B cell (primary cell): ENCODE measurements around the gene DGCR6L. TPM values are rescaled to one million over a fixed set of nuclear protein-coding genes. Genes with fewer than 3 reads are reported as not detected.

ENCODE experiments used
- ATAC-seq: fragments of 200-7000 bp; cut with Tn5 transposase; one replicate; pipeline ENCODE4 v1.10.0; 2021; ENCODE audit warnings: low read depth, mild to moderate bottlenecking, moderate number of reproducible peaks, moderate library complexity
- CTCF ChIA-PET: fragments of 350-600 bp; sonication (Branson Sonifier 250); formaldehyde crosslinking; loops from one replicate; lab custom pipeline; 2021; ENCODE audit warnings: antibody characterized with exemption, inconsistent platforms; lab: Charles Lee
- POLR2A ChIA-PET: fragments of 350-600 bp; sonication (Branson Sonifier 250); formaldehyde crosslinking; loops from one replicate; lab custom pipeline; 2021; ENCODE audit warnings: antibody characterized with exemption; lab: Charles Lee
- DNase-seq: peaks from one replicate; pipeline ENCODE4 v3.0.0; 2013
- H2AFZ ChIP-seq: 2 replicates; pipeline ENCODE4 v1.6.1; 2012; ENCODE audit warnings: mild to moderate bottlenecking, low read depth, low read length; ENCODE audit not compliant: insufficient read depth, poor library complexity, severe bottlenecking
- H3K27ac ChIP-seq, 2 donors: 1 replicate in 1 of 2; 2 replicates in 1 of 2; pipeline ENCODE4 v1.5.1; 2012 to 2013; ENCODE audit warnings: low read length in 2 of 2, mild to moderate bottlenecking in 2 of 2, moderate library complexity in 1 of 2
- H3K27me3 ChIP-seq, 4 experiments: fragments of 200-600 bp in 1 of 4; sonication (generic) in 1 of 4; replicated peaks in 1 of 4; 1 replicate in 2 of 4; 2 replicates in 2 of 4; pipeline versions ENCODE4 v1.6.1 to v1.7.0; 2013 to 2016; ENCODE audit warnings: low read length in 3 of 4, mild to moderate bottlenecking in 2 of 4, mixed read lengths in 1 of 4, moderate library complexity in 1 of 4; ENCODE audit not compliant: insufficient read depth in 4 of 4, control insufficient read depth in 3 of 4; ENCODE audit errors: control extremely low read depth in 1 of 4
- H3K36me3 ChIP-seq, 2 experiments: replicated peaks in 1 of 2; 1 replicate in 1 of 2; 2 replicates in 1 of 2; pipeline versions ENCODE4 v1.6.1 to v1.7.1; 2013; ENCODE audit warnings: low read length in 1 of 2; ENCODE audit not compliant: insufficient read depth in 2 of 2, control insufficient read depth in 1 of 2; ENCODE audit errors: control extremely low read depth in 1 of 2, extremely low read depth in 1 of 2
- H3K4me1 ChIP-seq, 2 donors: fragments of 200-600 bp in 1 of 2; sonication (generic) in 1 of 2; 1 replicate in 1 of 2; 2 replicates in 1 of 2; pipeline versions ENCODE4 v1.5.1 to v1.6.1; 2013 to 2017; ENCODE audit warnings: low read length in 2 of 2; ENCODE audit not compliant: control insufficient read depth in 2 of 2, insufficient read depth in 2 of 2
- H3K4me2 ChIP-seq: replicated peaks from 2 replicates; pipeline ENCODE3; 2012; ENCODE audit warnings: mild to moderate bottlenecking, low read depth, low read length; ENCODE audit not compliant: poor library complexity, severe bottlenecking
- H3K4me3 ChIP-seq, 5 experiments: fragments of 200-600 bp in 1 of 5; sonication (generic) in 1 of 5; 1 replicate in 3 of 5; 2 replicates in 2 of 5; pipeline versions ENCODE4 v1.5.1 to v1.7.0; 2011 to 2016; ENCODE audit warnings: low read length in 4 of 5, mild to moderate bottlenecking in 4 of 5, low read depth in 2 of 5, control low read depth in 1 of 5, moderate library complexity in 1 of 5; ENCODE audit not compliant: insufficient read depth in 1 of 5; ENCODE audit errors: control extremely low read depth in 1 of 5, extremely low read depth in 1 of 5
- H3K79me2 ChIP-seq: fragments of 200-600 bp; sonication (generic); one replicate; pipeline ENCODE4 v1.6.0; 2016; ENCODE audit warnings: low read length; ENCODE audit not compliant: control insufficient read depth, insufficient read depth
- H3K9ac ChIP-seq: fragments of 200-600 bp; sonication (generic); 2 replicates; pipeline ENCODE4 v1.6.1; 2017; ENCODE audit warnings: mild to moderate bottlenecking, low read length, moderate library complexity
- H3K9me3 ChIP-seq, 3 donors: one replicate each; pipeline versions ENCODE4 v1.6.1 to v1.7.1; 2013; ENCODE audit warnings: low read length in 2 of 3; ENCODE audit not compliant: control insufficient read depth in 2 of 3, insufficient read depth in 1 of 3; ENCODE audit errors: control extremely low read depth in 1 of 3
- H4K20me1 ChIP-seq: 2 replicates; pipeline ENCODE4 v1.6.0; 2012; ENCODE audit warnings: mild to moderate bottlenecking, low read length; ENCODE audit not compliant: insufficient read depth, control insufficient read depth, poor library complexity, severe bottlenecking
- H3K27ac Mint-ChIP-seq: one replicate; pipeline ENCODE4 v1.8.0; 2021; ENCODE audit warnings: mixed read lengths
- H3K27me3 Mint-ChIP-seq: one replicate; pipeline ENCODE4 v1.8.0; 2021; ENCODE audit warnings: mixed read lengths
- H3K4me1 Mint-ChIP-seq: one replicate; pipeline ENCODE4 v1.8.0; 2021; ENCODE audit warnings: mixed read lengths
- H3K4me3 Mint-ChIP-seq: one replicate; pipeline ENCODE4 v1.8.0; 2021; ENCODE audit warnings: mixed read lengths
- H3K9me3 Mint-ChIP-seq: one replicate; pipeline ENCODE4 v1.8.0; 2022; ENCODE audit warnings: mixed read lengths; ENCODE audit not compliant: insufficient read depth
- EZH2 ChIP-seq: IDR thresholded peaks from 2 replicates; pipeline ENCODE4 v1.6.1; 2012; ENCODE audit warnings: borderline replicate concordance, low read depth, mild to moderate bottlenecking, moderate library complexity, low read length; ENCODE audit not compliant: insufficient read depth, poor library complexity, severe bottlenecking
- WGBS: methylation state at CpG from one replicate; pipeline ENCODE4 v1.1.5; 2013; ENCODE audit warnings: missing lambda C conversion rate; ENCODE audit not compliant: insufficient coverage; 5-methylcytosine and 5-hydroxymethylcytosine counted together
- intact Hi-C: fragments of 100-400 bp; cut with micrococcal nuclease; formaldehyde crosslinking; loops from one replicate; pipeline ENCODE4 v1.10.0; 2022
- polyA plus RNA-seq: library from polyadenylated mRNA; depleted of rRNA; stranded (reverse); fragments of >200 nt; gene quantifications from 2 replicates; pipeline ENCODE4 v1.2.3, GENCODE V29; 2012
- total RNA-seq, 2 donors: library from RNA; stranded (reverse); fragments of 120-200 nt in 1 of 2; gene quantifications; 1 replicate in 1 of 2; 2 replicates in 1 of 2; pipeline versions ENCODE4 v1.2.3 to v1.2.4, GENCODE V29; 2013 to 2022
- TF ChIP-seq, protein P1 (sequence below): fragments of 200-600 bp; IDR thresholded peaks from one replicate; pipeline ENCODE4 v1.8.0; 2022; ENCODE audit warnings: antibody characterized with exemption, mild to moderate bottlenecking

DGCR6L gene
- total and polyA plus RNA-seq, 2 donors (not counting 1 experiment from before 2014, with no cell fraction given), result 21.2 to 33.4 TPM

DNA sequence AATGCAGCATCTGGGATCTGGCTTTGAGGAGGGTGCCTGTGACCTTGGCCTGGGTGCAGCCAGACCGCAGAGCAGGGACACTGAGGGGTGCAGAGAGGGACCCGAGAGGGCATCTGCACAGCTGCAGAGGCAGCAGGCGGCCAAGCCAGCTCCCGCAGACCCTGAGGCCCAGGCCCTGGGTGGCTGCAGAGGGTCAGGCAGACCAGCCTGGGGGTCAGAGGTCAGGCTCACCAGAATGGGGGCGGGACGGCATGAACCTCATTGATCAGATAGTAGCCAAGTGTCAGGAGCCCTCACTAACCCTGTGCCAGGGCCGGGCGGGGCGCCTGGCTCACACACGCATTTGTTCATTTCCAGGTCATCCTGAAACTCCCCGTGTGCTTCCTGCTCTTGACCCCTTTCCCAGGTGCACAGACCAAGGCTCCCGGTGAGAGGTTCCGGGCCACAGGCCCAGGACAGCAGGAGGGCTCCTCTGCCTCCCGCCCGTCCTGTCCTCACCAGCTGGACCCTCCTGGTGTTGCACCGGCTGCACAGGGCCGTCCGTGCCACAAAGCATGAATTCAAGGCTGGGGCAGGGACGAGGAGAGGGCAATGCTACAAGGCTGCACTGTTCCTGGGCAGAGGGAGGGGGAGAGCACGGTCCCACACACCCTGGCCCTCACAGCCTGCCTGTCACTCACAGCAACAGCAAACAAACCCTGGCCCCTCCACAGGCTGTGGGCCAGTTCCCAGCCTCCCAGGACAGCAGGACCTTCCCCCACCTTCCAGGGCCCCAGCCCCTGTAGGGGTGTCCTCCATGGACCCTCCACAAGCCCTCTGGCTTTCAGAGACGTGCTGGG, 55.0 kb downstream of the DGCR6L start:
- TF ChIP-seq EZH2, result no peak
- TF ChIP-seq, protein P1, sequence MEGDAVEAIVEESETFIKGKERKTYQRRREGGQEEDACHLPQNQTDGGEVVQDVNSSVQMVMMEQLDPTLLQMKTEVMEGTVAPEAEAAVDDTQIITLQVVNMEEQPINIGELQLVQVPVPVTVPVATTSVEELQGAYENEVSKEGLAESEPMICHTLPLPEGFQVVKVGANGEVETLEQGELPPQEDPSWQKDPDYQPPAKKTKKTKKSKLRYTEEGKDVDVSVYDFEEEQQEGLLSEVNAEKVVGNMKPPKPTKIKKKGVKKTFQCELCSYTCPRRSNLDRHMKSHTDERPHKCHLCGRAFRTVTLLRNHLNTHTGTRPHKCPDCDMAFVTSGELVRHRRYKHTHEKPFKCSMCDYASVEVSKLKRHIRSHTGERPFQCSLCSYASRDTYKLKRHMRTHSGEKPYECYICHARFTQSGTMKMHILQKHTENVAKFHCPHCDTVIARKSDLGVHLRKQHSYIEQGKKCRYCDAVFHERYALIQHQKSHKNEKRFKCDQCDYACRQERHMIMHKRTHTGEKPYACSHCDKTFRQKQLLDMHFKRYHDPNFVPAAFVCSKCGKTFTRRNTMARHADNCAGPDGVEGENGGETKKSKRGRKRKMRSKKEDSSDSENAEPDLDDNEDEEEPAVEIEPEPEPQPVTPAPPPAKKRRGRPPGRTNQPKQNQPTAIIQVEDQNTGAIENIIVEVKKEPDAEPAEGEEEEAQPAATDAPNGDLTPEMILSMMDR, result no peak
- H2AFZ ChIP-seq, result no peak overlapping the region
- CTCF ChIA-PET, result no interaction called here
- peaks cover 5% of the 10 kb centered on the region for H3K4me1 Mint-ChIP-seq
- POLR2A ChIA-PET, result no interaction called here
- no peak for ATAC-seq
- peaks cover 8 to 14% of the 10 kb centered on the region in 2 donors for H3K4me1 ChIP-seq
- H3K36me3 ChIP-seq, result no peaks in the 10 kb centered on the region
- H3K9ac ChIP-seq, result no peak overlapping the region
- H3K27ac Mint-ChIP-seq, result no peak overlapping the region
- H3K9me3 Mint-ChIP-seq, result no peaks in the 10 kb centered on the region
- H3K4me3 ChIP-seq, result no peak overlapping the region
- peaks cover 0 to 9% (median 3%) of the 10 kb centered on the region in 4 experiments for H3K27me3 ChIP-seq
- H3K9me3 ChIP-seq, result no peaks in the 10 kb centered on the region
- DNase-seq, result no peak
- H3K27ac ChIP-seq, result no peak overlapping the region
- intact Hi-C loops, result no loop called here
- H3K4me2 ChIP-seq, result no peak overlapping the region
- 87% methylated on average over 15 of the region's 21 CpGs for WGBS
- no peak overlapping the region for H3K4me3 Mint-ChIP-seq
- H3K27me3 Mint-ChIP-seq, result peaks cover 3% of the 10 kb centered on the region
- H4K20me1 ChIP-seq, result no peaks in the 10 kb centered on the region
- no peaks in the 10 kb centered on the region for H3K79me2 ChIP-seq

Other genes with a start within 250 kb of the DGCR6L start
- gene DGCR8, start 239.8 kb downstream of the DGCR6L start, total RNA-seq, result 43.2 and 46.6 TPM in 2 replicates
- 19.6 and 24.2 TPM in 2 replicates for gene DGCR8, start 239.8 kb downstream of the DGCR6L start, polyA plus RNA-seq
- gene RANBP1, start 204.0 kb downstream of the DGCR6L start, total RNA-seq, result 62.7 and 67.0 TPM in 2 replicates
- gene RANBP1, start 204.0 kb downstream of the DGCR6L start, polyA plus RNA-seq, result 77.6 and 102 TPM in 2 replicates
- gene TRMT2A, start 202.8 kb downstream of the DGCR6L start, total RNA-seq, result 88.7 and 95.7 TPM in 2 replicates
- 144 and 147 TPM in 2 replicates for gene TRMT2A, start 202.8 kb downstream of the DGCR6L start, polyA plus RNA-seq
- gene ZDHHC8, start 188.3 kb downstream of the DGCR6L start, total RNA-seq, result 91.5 and 96.9 TPM in 2 replicates
- 82.8 and 94.4 TPM in 2 replicates for gene ZDHHC8, start 188.3 kb downstream of the DGCR6L start, polyA plus RNA-seq
- not detected in 2 replicates for gene CCDC188, start 169.0 kb downstream of the DGCR6L start, total RNA-seq
- not detected in 2 replicates for gene CCDC188, start 169.0 kb downstream of the DGCR6L start, polyA plus RNA-seq
- 0.42 and 0.51 TPM in 2 replicates for gene RTN4R, start 51.7 kb downstream of the DGCR6L start, total RNA-seq
- gene RTN4R, start 51.7 kb downstream of the DGCR6L start, polyA plus RNA-seq, result 0.79 and 0.92 TPM in 2 replicates
- gene ZNF74, start 74.1 kb upstream of the DGCR6L start, total RNA-seq, result 11.6 and 13.0 TPM in 2 replicates
- 8.8 and 11.6 TPM in 2 replicates for gene ZNF74, start 74.1 kb upstream of the DGCR6L start, polyA plus RNA-seq
- 0.68 and 0.86 TPM in 2 replicates for gene SCARF2, start 117.8 kb upstream of the DGCR6L start, total RNA-seq
- 1.3 and 1.8 TPM in 2 replicates for gene SCARF2, start 117.8 kb upstream of the DGCR6L start, polyA plus RNA-seq
- gene KLHL22, start 175.7 kb upstream of the DGCR6L start, total RNA-seq, result 45.6 and 55.7 TPM in 2 replicates
- gene KLHL22, start 175.7 kb upstream of the DGCR6L start, polyA plus RNA-seq, result 33.9 and 37.0 TPM in 2 replicates
- 134 and 156 TPM in 2 replicates for gene MED15, start 187.6 kb upstream of the DGCR6L start, total RNA-seq
- 109 and 116 TPM in 2 replicates for gene MED15, start 187.6 kb upstream of the DGCR6L start, polyA plus RNA-seq